BJ (cell line): ENCODE measurements around the gene ROGDI. TPM values are rescaled to one million over a fixed set of nuclear protein-coding genes. Genes with fewer than 3 reads are reported as not detected.

Source experiments
- CTCF ChIA-PET: fragments of 350-600 bp; formaldehyde crosslinking; extraction: SDS; loops from one replicate; lab custom pipeline; 2021; ENCODE audit warnings: antibody characterized with exemption, inconsistent platforms; lab: Yijun Ruan, JAX
- POLR2A ChIA-PET: fragments of 300-600 bp; sonication (Branson Sonifier 250); formaldehyde crosslinking; extraction: SDS; loops from one replicate; lab custom pipeline; 2021; ENCODE audit warnings: antibody characterized with exemption; lab: Charles Lee
- DNase-seq: peaks from one replicate; pipeline ENCODE4 v3.0.0-alpha.2; 2011; ENCODE audit warnings: low read depth
- H3K27me3 ChIP-seq: 2 replicates; pipeline ENCODE4 v1.6.0; 2011; ENCODE audit warnings: low read length; ENCODE audit not compliant: control insufficient read depth, insufficient read depth
- H3K36me3 ChIP-seq: 2 replicates; pipeline ENCODE4 v1.5.1; 2011; ENCODE audit warnings: low read length; ENCODE audit not compliant: control insufficient read depth, insufficient read depth
- H3K4me3 ChIP-seq: 2 replicates; pipeline ENCODE4 v1.5.1; 2011; ENCODE audit warnings: low read depth, mild to moderate bottlenecking, control low read depth, low read length
- CTCF ChIP-seq: IDR thresholded peaks from 2 replicates; pipeline ENCODE4 v1.5.1; 2011; ENCODE audit warnings: low read depth, mild to moderate bottlenecking, control low read depth, inconsistent platforms, low read length, moderate library complexity; ENCODE audit not compliant: insufficient read depth
- polyA plus RNA-seq: library from polyadenylated mRNA; depleted of rRNA; stranded (reverse); fragments of >200 nt; gene quantifications from 2 replicates; pipeline ENCODE4 v1.2.3, GENCODE V29; 2011

ROGDI gene
- polyA plus RNA-seq, 1 experiment, result 31.9 TPM

- Histone ChIP-seq H3K36me3 (peaks cover 12% of the 10 kb centered on the region), H3K27me3 (no peaks in the 10 kb centered on the region), H3K4me3 (peak overlapping the region; percentile 47)
- no peak for TF ChIP-seq CTCF
- ChIA-PET CTCF (interaction anchor here (1.0 kb wide), 1 partner anchor 189 kb away, joined by 4 read pairs; no protein-coding TSS in a partner anchor), POLR2A (no interaction called here)
- DNase-seq, result no peak
Observed at GRCh38 chr16:4767872-4768548, 34.4 kb downstream of the ROGDI start.

GRCh38 chr16:4766875-4767628 is 35.4 kb downstream of the ROGDI start, which contains the start of gene ZNF500:
Gene ZNF500, minus strand, starts transcription at chr16:4767162. Its CDS starts 1,184 bp downstream, at chr16:4765978.
- Histone ChIP-seq H3K36me3 (peaks cover 16% of the 10 kb centered on the region), H3K27me3 (no peaks in the 10 kb centered on the region), H3K4me3 (peak within 1 kb of the TSS; percentile 89)
- ChIA-PET CTCF (interaction anchor here (1.4 kb wide), 1 partner anchor 188 kb away, joined by 6 read pairs; no protein-coding TSS in a partner anchor), POLR2A (no interaction called here)
- TF ChIP-seq CTCF, result no peak
- DNase-seq, result peak; percentile 80

GRCh38 chr16:4765511-4766474 is 36.6 kb downstream of the ROGDI start:
- ChIA-PET POLR2A (no interaction called here), CTCF (no interaction called here)
- no peak for DNase-seq
- Histone ChIP-seq H3K4me3 (peak overlapping the region; percentile 89), H3K36me3 (peaks cover 17% of the 10 kb centered on the region), H3K27me3 (no peaks in the 10 kb centered on the region)
- no peak for TF ChIP-seq CTCF

GRCh38 chr16:4763791-4764190 is 38.6 kb downstream of the ROGDI start:
- no peaks in the 10 kb centered on the region for H3K27me3 ChIP-seq
- DNase-seq, result no peak
- no peak for TF ChIP-seq CTCF
- ChIA-PET POLR2A (no interaction called here), CTCF (interaction anchor here (0.5 kb wide), 1 partner anchor 267 kb away, joined by 4 read pairs; no protein-coding TSS in a partner anchor)
- no peak overlapping the region for H3K4me3 ChIP-seq
- peaks cover 29% of the 10 kb centered on the region for H3K36me3 ChIP-seq
